Hippocampal formation (tissue), 2 donors: ENCODE results near the gene POLR2J3.
"Not testable (repeated sequence)": the region's sequence is repeated elsewhere in the genome, so short reads cannot be mapped to it uniquely, and the experiment has no call there.

ENCODE experiments used
- DNase-seq, 2 donors: peaks; one replicate each; lab custom pipeline; 2025; lab: John Stamatoyannopoulos, UW

The POLR2J3 gene

DNA sequence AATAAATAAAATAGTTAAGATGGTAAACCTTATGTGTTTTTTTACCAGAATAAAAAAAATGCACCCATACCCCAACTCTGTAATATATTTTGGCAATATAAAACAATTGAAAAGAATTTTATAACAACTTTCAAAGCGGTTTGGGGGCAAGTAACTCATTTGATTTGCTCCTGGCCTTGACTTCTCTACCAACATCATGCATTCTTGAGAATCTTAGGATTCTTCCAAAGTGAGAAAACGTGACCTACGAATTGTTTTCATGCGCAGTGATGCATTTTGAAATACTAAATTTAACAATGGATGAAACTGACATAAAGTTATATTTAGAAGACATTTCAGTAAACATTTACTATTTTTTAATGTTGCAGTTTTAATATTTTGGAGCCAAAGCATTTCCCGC, 51.6 kb downstream of the POLR2J3 start:
- not testable (repeated sequence) for DNase-seq

DNA sequence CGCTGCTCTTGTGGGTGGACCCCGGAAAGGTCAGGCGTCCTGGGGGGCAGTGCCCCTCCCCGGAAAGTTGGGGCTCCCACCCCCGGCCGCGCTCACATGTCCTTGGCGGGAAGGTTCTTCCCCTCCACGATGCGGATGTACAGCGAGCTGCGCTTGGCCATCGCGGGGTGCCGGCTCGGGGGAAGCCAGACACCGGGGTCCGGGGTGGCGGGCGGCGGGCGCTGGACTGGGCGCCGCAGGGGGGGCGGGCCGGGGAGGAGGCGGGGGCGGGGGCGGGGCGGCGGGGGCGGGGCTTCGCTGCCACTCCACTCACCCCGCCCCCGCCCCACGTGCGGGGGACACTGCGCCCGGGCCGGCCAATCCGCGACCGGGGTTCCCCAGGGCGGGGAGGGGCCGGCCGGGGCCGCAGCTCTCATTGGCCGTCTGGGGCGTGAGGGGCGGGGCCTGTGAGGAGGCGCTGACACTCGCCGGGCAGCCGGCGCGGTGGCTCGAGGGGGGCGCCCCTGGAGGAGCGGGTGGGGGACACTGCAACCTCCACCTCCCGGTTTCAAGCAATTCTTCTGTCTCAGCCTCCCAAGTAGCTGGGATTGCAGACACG, 54.7 kb downstream of the POLR2J3 start, which contains the start of gene RASA4B:
RASA4B (minus strand) TSS at position 228 of the 598 bp plus-strand sequence; CDS start at position 161, 67 bp downstream.
- DNase-seq, result not testable (repeated sequence)
